Measurements from ENCODE around the gene FBF1.

GRCh38 chr17:75937652-75938051, 3.2 kb downstream of the FBF1 start:
- no peak for TF ChIP-seq CTCF (IDR thresholded peaks at IDR 0.05)
- TF ChIP-seq POLR2A (IDR thresholded peaks at IDR 0.05): no peak

Data from right lobe of liver (tissue), 4 donors.